GM18498 (cell line): ENCODE measurements around the gene CHMP1B.
A peak's percentile ranks its signal among the peaks of the same experiment; 100 is the strongest.

Experiments
- ATAC-seq: cut with Tn5 transposase; IDR thresholded peaks from one replicate; pipeline ENCODE4 v1.9.1; 2021; ENCODE audit warnings: mild to moderate bottlenecking, moderate library complexity; ENCODE audit not compliant: unreplicated experiment

The CHMP1B gene, protein sequence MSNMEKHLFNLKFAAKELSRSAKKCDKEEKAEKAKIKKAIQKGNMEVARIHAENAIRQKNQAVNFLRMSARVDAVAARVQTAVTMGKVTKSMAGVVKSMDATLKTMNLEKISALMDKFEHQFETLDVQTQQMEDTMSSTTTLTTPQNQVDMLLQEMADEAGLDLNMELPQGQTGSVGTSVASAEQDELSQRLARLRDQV

DNA sequence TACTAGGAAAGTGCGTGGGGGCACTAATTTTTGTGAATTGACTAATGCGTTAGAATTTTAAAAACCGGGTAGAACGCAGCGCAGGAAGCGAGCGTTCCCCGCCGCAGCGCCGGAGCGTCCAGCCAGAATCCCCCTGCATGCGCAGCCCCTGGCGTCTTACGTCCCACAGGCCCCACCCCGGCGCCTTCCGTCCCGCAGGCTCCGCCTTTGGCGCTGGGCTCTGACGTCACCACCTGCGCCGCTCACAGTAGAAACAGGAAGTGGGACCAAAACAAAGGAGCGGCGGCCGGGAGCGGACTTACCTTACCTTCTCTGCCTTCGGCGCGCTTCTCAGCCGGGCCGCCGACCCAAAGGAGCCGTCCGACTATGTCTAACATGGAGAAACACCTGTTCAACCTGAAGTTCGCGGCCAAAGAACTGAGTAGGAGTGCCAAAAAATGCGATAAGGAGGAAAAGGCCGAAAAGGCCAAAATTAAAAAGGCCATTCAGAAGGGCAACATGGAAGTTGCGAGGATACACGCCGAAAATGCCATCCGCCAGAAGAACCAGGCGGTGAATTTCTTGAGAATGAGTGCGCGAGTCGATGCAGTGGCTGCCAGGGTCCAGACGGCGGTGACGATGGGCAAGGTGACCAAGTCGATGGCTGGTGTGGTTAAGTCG is at the start of gene CHMP1B:
TSS of gene CHMP1B (plus strand) at position 268 of the 660 bp plus-strand sequence. CDS start at position 367, 99 bp downstream.
- peak; percentile 96 for ATAC-seq

DNA sequence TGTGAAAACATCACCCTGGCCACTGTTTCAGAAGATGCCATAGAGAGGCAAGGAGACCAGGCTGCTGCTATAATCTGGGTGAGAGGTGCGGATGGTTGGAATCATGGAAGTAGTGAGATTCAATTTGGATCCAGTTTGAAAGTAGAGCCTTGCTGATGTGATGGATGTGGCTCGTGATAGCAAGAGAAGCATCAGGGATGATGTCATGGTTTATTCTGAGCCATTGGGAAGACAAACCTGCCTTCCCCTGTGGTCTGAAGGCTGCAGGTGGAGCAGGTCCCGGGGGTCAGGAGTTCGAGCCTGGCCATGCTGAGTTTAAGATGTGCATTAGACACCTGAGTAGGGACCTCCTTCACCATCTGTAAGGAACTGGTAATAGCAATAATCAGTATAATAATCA is 49.6 kb upstream of the CHMP1B start:
- ATAC-seq: no peak

DNA sequence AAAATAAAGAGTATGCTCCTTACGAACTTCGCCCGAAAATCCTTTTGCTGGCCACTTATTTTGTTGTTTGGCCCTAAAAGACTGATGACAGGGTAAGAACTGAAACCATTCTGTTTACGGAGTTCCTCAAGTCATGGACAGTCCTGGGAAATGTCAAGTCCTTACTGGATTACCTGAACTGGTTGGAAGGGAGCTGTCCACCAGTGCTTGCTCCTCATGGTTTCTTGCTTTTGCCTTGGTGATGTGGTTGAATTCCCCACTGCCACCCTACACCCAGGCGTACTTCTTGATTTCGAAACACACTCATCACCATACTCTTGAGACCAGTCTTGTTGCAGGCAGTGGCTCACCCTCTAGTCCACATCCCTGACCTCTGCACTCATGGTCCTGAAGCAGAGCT is 49.1 kb upstream of the CHMP1B start:
- no peak for ATAC-seq

DNA sequence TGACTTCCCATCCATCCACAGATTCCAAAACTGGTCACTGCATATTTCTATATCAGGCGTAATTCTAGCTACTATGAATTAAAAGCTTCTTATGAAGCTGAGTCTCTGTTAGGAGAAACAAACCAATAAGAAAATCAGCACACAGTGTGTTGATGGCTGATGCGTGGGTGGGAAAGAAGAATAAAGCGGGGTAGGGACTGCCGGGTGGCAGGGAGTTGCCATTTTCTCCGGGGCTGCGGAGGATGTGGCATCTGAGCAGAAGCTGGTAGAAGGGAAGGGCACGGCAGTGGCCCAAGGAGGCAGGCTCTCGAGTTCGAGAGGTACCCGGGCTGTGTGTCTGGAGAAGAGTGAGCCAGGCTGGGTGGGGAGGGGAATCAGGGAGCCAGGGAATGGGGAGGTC is 48.6 kb upstream of the CHMP1B start:
- ATAC-seq: no peak

DNA sequence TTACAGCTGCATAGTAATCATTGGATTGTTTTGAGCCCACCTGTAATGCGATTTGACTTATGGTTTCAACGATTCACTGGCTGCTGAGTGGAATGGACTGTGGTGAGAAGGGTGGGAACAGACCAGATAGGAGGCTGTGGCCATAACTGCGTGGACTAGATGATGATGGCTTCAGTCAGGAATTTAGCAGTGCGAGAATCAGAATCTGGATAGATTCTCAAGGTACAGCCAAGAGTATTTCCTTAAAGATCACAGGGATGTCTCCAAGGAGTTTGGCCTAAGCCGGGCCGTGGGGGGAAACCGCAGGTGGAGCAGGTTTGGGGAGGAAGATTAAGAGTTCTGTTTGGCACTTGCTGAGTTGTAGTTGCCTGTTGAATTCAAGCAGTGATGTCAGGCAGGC is 44.0 kb upstream of the CHMP1B start:
- ATAC-seq: no peak

DNA sequence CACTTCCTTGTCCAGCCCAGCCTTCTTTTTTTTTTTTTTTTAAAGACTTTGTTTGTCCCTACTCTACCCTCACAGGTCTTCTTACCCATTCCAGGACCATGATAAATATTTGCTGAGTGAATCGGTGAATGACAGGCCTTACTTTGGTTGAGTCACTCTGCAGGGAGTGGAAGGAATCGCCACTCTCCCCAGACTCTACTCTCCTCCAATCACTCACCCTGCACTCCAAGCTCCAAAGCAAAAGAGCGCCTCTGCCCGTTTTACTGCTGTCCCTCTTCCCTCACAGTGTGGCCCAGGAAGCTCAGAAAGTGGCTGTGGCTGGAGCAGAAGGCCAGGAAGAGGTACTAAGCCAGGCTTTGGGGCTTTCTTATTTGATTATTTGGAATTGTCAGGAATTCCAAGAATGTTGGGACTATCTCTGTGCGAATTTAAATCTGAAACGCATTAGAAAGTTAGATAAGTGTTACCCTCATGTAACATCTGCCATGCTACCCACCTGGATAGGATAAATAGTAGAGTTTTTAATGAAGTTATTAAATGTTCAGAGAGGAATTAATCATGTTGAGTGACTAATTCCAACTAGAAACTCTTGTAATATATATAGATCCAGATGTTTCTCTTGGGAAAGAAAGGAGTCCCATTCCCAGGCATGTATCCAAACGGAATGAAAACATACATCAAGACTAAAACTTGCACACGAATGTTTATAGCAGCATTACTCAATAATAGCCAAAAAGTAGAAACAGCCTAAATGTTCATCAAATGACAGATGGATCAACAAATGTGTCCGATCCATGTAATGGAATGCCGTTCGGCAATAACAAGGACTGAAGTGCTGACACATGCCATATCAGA is 43.0 kb upstream of the CHMP1B start:
- no peak for ATAC-seq

DNA sequence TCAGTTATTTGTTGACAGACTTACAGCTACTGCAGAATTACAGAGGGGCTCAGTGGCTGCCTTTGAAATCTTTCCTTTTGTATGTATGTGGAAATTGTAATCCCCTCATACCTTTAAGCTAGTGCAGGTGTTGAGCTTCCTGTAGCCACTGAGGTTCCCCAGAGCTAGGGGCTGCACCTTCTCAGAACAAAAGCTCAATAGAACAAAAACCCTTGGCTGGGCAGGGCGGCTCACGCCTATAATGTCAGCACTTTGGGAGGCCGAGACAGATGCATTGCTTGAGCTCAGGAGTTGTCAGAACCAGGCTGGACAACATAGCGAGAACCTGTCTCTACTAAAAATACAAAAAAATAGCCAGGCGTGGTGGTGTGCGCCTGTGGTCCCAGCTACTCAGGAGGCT is 41.3 kb upstream of the CHMP1B start:
- no peak for ATAC-seq

DNA sequence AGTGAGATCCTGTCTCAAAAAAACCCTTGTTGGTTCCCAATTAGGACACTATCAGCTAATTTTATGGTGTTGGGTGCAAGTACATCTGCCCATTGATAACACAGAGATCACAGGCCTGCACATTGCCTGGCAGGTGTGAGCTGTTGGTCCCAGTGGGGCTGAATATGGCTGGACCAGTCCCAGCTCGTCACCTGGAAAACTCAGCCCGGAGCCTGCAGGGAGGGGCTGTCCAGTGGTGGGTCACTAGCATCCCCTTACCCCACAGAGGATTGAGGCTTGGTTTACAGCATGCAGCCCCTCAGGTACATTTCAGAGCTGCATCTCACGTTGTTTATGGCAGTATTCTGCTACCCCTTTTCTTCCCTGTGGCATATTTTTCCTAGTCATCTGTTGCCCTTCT is 40.8 kb upstream of the CHMP1B start:
- no peak for ATAC-seq

DNA sequence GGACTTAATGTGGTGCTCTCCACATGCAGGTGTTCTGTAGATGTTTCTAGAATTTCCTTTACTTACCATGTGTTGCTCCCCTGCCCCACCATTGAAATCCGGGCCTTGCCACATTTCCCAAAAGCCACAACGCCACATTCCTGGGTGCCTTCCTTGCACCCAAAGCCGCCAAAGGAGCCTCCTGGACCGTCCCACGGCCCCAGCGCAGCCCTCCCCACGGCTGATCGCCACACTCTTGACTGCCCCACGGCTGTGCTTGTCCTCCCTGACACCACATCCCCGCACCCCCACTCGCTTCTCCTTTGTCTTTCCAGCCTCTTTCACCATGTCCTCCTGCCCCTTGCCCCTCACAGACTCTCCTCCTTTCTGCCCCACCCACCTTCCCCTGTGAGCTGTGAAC is 40.2 kb upstream of the CHMP1B start:
- ATAC-seq: no peak

DNA sequence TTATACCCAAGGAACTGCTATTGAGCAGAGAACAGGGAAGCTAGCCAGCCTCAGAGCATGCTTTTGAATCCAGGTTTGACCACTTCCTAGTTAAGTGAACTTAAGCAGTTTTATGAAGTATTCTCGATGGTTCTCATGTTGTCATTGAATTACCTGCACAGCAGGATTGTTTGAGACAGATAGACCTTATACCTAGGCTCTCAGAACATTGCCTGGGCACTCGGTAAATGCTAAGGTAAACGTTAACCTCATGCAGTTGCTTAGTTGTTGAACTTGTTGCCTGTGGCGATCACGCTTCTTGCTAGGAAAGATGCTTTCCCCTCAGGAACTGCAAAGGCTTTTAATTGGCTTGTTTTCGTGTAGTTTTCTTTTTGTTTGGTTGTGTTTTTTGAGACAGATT is 34.0 kb upstream of the CHMP1B start:
- no peak for ATAC-seq

DNA sequence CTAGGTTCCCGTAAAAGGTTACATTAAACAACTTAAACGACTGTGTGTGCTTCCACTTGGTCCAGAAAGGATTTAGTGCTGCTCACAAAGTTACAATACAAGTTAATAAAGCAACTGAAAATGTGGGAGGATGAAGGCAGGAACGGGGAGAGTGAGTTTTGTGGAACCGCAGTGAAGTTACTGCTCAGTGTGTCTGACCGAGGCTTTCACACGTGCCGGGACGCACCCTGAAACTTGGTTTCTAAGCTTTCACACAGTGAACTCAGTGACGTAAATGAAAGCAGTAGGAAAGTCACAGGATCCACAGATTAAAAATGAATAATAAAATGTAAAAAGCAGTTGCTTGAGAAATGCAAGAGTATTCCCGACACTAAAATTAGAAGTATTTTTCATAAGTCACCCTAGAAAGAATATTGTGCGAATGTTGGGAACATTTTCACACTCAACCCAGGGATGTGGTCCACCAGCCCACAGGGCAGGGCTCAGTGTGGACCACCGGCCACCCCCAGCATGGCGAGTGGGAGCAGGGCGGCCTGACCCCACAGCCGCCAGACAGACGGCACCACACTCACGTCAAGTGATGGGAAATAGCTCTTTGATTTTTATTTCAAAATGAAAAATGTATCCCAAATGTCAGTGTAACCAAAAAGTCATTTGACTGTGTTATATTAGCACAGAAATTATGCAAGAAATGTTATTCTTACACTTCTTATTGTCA is 32.6 kb upstream of the CHMP1B start:
- ATAC-seq: no peak

DNA sequence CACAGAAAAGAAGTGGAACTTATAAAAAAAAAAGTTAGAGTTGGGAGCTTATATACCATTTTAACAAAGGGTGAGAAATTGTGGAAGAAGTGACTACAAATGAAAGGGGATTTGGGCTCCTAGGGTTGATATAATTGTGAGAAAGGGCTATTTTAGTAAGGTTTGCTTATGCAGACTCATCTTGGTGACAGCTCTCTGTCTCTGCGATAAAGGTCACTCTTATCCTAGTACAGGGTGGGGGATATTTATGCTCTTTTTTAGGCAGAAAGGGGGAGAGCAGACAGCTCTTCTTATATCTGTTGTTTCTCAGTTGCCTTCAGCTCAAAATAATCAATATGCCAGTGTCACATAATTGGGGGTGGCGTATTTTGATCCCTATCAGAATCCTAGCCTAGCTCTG is 31.3 kb upstream of the CHMP1B start:
- no peak for ATAC-seq

DNA sequence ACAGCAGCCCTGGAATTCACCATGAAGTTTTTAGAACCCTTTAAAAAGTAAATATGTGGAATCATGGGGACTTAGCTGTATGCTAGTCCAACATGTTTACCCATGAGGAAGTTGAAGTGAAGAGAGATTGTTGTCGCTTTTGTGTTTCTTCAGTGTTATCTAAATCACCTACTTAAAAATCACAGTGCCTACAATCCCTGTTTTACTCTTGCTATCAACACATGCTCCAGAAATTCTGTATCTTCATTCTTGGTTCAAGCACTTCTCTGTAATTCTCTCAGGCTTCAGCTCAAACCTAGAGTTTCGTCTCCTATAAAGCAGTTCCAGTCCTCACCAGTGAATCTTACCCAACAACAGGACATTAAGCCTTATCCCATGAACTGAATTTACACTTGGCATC is 30.5 kb upstream of the CHMP1B start:
- no peak for ATAC-seq

DNA sequence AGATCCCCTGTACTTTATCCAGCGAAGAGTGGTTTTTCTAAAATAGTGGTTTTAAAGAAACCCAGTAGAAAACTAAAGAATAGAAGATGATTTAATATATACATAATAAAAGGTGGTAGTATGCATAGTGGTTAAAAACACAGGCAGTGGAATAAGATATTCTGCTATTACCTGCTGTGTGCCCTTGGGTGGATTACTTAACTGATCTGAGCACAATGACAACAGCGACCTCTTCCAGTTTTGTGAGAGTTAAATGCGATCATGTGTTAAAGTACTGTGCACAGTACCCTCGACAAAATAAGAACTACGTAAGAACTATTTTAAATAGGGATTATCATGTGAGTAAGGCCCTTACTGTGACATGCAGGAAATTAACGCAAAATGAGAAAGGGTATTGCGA is 30.0 kb upstream of the CHMP1B start:
- no peak for ATAC-seq

DNA sequence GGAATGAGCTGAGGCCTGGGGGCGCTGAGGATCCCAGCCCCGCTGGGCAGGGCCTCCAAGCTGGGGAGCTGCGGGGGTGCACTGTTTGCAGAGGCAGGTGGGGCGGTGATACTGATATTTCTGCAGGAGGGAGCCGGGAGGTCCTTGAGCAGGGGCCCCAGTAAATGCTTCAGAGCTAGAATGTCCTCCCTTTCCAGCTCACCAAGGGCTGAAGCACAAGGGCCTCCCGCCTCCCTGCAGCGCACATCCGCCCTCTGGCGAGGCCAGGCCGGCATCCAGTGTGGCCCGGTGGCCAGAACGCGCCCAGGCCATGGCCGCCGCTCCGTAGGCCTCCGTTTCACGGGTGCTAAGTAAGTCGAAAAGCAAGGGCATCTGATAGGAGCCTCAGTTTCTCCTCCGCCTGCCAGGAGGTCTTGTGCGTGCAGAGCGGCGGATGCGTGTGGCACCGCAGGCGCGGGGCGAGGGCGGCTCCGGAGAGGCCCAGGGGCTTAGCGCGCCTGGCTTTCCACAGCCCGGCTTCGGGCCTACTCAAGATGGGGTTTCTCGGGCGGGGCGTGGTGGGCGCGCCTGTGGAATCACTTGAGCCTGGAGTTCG is 29.5 kb upstream of the CHMP1B start:
- no peak for ATAC-seq

DNA sequence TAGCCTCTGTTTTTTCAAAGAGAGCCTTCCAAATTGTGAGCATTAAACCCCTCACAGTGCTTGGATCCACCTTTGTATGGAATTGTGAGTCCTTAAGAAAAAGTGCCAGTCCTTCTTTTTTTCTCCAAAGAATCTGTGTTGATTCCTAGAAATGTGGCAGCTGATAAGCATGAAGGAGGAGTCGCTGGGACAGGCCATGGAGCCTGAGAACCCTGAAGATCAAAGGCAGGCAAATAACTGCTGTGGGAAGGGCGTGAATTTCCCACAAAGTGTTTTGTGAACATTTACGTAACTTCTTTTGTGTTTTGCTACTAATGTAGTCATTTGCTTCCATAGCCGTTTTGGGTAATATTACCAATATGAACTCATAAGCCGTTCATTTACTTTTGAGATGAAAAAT is 27.7 kb upstream of the CHMP1B start:
- ATAC-seq: no peak

DNA sequence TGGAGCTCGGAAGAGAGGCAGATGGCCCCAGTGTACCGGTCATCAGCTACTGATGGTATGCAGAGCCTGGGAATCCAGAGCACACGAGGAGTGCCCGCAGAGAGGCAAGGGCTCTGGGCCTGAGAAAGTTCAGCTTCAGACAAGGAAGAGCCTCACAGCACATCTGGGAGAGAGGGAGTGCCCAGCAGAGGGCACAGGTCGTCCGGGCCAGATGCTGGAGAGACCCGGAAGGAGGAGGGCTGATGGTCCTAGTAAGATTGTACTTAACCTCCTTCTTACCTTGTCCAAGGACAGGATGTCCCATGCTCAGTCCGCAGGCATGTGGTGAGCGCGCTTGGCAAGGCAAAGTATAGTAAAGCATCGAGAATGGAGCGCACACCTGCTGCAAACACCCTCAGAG is 24.4 kb upstream of the CHMP1B start:
- ATAC-seq: no peak

DNA sequence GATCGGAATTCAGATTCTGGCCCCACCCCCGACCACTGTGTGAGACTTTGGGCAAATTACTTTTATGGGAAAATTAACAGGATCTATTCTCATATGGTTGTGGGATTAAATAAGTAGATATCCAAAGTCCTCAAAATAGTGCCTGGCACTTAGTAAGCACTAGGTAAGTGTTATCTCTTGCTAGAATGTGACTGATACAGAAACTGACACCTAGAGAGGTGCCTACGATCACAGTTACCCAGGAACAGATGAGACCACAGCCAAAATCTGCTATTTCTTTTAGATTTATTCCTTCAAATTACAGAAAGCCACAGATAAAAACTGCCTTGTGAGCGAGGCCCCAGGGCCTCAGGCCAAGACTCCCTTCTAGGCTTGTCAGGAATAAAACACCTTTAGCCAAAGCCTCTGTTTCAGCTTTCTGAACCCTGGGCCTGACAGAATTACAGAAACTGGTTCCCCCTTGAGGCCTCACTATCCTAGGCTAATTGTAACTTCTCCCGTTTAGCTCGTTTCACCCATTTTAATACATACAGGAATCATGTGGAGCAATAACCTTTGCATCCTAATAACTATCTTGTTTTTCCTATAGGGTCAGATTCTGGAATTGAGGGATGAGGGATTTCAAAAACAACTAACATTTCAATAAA is 22.3 kb upstream of the CHMP1B start:
- ATAC-seq: no peak

DNA sequence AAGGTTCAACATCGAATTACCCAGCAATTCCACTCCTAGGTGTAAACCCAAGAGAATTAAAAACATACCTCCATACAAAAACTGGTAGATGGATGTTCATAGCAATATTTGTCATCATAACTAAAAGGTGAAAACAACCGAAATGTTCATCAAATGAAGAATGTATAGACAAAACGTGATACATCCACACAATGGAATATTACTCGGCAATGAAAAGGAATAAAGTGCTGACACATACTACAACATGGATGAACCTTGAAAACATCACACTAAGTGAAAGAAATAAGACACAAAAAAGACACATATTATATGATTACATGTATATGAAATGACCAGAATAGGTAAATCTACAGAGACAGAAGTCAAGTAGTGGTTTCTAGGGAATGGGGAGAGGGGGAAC is 20.6 kb upstream of the CHMP1B start:
- ATAC-seq: no peak

DNA sequence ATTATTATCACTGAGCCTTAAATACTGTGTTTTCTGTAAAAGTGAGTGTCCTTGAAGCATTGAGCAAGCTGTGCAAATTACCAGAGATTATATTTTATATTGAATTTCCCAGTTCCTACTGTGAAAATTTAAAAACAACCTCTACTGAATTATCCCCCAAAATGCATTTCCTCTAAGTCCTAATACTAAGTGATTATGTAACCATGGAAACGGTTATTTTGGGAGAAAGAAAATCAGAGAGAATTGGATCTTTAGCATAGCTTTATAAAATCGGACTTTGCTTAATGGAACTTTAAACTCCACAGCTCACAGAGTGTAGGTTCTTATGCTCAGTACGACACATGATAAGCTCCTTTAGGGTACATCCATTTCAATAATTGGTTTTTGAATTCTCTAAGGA is 19.3 kb upstream of the CHMP1B start:
- no peak for ATAC-seq

DNA sequence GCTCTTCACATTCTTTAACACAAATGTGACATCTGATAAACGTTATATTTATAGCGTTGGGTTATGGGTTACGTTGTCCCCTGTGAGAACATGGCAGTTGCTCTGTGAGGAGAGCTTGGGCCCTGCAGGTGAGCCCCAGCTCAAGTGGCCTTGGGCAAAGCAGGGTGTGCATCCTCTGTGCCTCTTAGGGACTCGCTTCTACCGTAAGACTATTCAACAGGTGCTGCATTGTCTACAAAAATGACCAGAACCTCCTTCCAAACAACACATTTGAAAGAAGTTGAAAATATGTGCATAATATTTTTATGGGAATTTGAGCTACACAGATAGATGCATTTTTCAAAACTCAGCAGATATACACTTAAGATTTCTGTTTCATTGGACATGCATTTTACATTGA is 16.4 kb upstream of the CHMP1B start:
- no peak for ATAC-seq
